LNCaP clone FGC (cell line): ENCODE data around the gene DLG1.

Experiments used
- DNase-seq: peaks from one replicate; pipeline ENCODE4 v3.0.0-alpha.2; 2011; ENCODE audit warnings: low read depth
- H3K4me3 ChIP-seq: 2 replicates; pipeline ENCODE4 v1.5.1; 2011; ENCODE audit warnings: mild to moderate bottlenecking, low read depth, low read length, control low read depth
- CTCF ChIP-seq: IDR thresholded peaks from 2 replicates; pipeline ENCODE4 v1.5.1; 2012; ENCODE audit warnings: mild to moderate bottlenecking; ENCODE audit not compliant: control insufficient read depth, insufficient read depth; ENCODE audit errors: extremely low read depth

Gene DLG1

GRCh38 chr3:197010556-197011351, 287.7 kb downstream of the DLG1 start:
- TF ChIP-seq CTCF = no peak
- no peak overlapping the region for H3K4me3 ChIP-seq
- no peak for DNase-seq

GRCh38 chr3:197009532-197010019, 288.8 kb downstream of the DLG1 start:
- no peak overlapping the region for H3K4me3 ChIP-seq
- no peak for TF ChIP-seq CTCF

GRCh38 chr3:197008436-197009209, 289.8 kb downstream of the DLG1 start:
- no peak for DNase-seq
- H3K4me3 ChIP-seq = no peak overlapping the region
- no peak for TF ChIP-seq CTCF

More at GRCh38 chr3:197009532-197010019, 288.8 kb downstream of the DLG1 start:
- DNase-seq = no peak

GRCh38 chr3:197007953-197008352, 290.5 kb downstream of the DLG1 start:
- H3K4me3 ChIP-seq = no peak overlapping the region
- no peak for DNase-seq
- no peak for TF ChIP-seq CTCF

GRCh38 chr3:197007296-197007940, 291.0 kb downstream of the DLG1 start:
- DNase-seq = no peak
- TF ChIP-seq CTCF = no peak
- H3K4me3 ChIP-seq = no peak overlapping the region

- DNase-seq = no peak
- TF ChIP-seq CTCF = no peak
- no peak overlapping the region for H3K4me3 ChIP-seq
These were observed 291.6 kb downstream of the DLG1 start for GRCh38 chr3:197006860-197007259.
